D341Med (cell line): ENCODE data around the gene TMEM273.
A peak's percentile ranks its signal among the peaks of the same experiment; 100 is the strongest.

Source experiments
- DNase-seq: peaks from one replicate; pipeline ENCODE4 v3.0.0; 2012; ENCODE audit warnings: low spot score

Gene TMEM273

DNA sequence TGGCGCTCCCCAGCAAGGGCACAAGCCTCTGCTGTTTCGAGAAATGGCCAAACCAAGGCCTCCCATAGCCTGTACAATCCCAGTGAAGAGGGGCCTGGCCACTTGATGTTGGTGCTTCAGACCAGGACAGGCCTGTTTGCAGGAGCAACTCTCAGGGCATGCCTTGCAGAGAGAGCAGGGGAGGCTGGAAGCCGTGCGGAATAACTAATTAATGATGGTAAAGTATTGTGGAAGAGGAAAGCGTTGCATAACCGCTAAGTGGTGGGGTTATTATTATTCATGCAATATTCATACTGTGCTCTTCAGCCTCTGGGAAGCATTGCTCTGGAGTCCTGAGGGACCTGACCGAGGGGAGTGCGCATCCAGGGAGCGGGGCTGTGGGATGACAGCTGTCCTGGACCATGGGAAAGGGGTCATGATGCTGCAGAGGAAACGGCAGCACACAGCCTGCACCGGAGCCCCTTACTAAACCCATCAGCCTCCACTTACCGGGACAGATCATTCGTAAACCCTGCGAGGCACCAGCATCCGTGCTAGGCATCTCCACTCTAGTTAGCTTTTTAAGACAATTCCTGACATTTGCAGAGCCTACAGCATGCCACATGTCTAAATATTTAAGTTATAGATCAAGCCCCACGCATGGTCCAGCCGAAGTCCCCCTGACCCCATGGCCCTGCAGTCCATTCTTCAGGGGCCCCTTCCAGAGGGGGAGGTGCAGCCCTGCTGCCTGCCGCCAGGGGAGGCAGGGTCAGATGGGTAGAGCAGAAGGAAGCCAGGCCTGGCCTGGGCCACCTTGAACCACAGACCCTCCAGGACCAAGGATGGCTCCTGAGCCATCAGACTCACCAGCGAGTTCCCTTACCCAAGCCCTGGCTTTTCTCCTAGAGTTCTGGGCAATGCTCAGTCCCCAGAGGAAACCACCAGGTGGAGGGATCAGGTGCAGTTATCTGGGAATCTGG lies 11.6 kb downstream of the TMEM273 start:
- no peak for DNase-seq

- no peak for DNase-seq
These were observed 12.4 kb downstream of the TMEM273 start for GRCh38 chr10:49175587-49176309.

GRCh38 chr10:49174926-49175500 lies 13.2 kb downstream of the TMEM273 start:
- DNase-seq = no peak

- DNase-seq = no peak
These were observed 13.8 kb downstream of the TMEM273 start for GRCh38 chr10:49174261-49174925.

GRCh38 chr10:49173853-49174252 lies 14.3 kb downstream of the TMEM273 start:
- DNase-seq = no peak

DNA sequence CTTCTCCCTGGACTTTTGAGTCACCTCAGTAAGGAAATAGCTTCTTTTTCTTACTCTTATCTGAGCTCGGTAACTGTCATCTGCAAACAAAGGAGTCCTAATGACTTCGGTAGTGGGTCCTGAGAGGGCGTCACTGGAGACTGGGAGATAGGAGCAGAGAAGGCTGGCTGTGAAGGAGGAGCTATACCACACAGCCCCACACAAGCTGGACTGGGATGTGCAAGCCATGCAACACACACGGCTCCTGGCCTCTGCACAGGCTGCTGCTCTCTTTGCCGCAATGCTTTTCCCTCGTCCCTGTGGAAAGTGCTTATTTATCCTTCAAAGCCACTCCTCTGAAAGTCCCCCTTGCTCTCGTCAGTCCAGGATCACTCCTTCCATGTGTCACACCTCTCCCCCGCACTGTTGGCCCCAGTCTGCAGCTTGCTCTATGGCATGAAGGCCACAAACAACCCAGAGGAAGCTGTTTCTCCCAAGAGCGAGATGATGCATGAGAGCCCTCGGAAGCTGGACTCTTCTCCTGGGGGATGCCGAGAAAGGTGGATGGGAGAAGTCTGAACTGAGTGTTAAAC lies 14.9 kb downstream of the TMEM273 start:
- DNase-seq = no peak

GRCh38 chr10:49172777-49173132 lies 15.4 kb downstream of the TMEM273 start:
- DNase-seq = no peak

DNA sequence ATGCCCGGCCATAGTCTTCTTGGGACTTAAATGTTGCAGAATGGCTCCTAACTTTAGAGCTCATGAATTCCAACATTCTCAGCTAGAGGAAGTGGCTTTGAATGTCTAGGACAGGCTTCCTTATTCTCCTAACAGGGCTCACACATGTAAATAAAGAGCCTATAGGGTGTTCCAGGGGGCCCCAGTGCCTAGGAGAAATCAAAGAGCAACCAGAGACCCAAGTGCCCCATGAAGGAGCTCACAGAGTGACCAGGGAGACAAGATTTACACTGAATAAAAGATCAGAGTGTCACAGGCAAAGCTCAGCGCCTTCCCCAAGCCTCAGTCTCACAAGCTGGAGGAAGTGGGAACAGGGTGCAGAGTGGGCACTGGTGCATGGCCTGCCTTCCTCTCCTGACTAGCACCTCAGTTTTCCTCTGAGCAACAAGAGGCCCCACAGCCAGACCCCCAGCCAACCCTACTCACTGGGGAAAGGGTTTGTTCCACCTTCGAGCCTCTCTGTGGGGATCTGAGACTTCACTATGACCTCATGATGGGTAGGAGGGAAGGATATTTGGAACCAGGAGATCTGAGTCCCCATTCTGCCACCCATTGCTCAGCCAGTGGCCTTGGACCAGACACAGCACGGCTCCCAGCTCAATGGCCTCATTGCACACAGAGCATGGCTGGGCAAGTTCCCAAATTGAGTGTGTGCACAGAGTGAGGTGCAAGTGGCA lies 16.0 kb downstream of the TMEM273 start:
- peak; percentile 6 for DNase-seq

DNA sequence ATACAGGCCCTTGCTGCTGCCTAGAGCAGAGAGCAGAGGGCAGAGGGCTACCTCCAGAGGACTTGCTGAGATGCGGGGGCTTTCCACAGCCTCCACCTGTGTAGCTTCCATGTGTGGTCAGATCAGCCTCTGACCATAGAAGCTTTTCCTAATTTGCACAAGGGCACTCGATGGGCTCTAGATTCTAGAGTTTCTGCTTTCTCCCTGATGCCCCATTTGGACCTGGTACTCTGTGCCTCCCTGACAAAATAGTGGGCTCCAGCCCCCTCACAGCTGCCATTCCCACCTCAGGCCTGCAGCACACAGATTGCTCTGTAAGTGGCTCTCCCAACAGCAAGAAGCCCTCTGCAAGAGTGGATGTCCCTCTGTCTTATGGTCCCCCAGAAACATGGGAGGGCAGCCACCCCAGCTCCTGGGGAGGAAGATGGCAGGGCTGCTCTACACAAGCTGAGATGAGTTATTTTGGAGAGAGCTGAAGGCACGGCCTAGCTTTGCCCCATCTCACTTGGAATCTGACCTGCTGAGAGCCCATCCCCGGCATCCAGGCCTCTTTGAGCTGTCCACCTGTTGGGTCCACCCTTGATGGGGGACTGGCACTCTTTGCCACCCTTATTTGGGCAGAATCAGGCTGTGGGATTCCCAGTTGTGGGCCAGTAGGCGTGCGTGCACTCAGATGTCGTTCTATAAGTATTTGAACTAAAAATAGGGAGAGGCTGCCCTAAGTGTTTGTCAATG lies 16.7 kb downstream of the TMEM273 start:
- no peak for DNase-seq

DNA sequence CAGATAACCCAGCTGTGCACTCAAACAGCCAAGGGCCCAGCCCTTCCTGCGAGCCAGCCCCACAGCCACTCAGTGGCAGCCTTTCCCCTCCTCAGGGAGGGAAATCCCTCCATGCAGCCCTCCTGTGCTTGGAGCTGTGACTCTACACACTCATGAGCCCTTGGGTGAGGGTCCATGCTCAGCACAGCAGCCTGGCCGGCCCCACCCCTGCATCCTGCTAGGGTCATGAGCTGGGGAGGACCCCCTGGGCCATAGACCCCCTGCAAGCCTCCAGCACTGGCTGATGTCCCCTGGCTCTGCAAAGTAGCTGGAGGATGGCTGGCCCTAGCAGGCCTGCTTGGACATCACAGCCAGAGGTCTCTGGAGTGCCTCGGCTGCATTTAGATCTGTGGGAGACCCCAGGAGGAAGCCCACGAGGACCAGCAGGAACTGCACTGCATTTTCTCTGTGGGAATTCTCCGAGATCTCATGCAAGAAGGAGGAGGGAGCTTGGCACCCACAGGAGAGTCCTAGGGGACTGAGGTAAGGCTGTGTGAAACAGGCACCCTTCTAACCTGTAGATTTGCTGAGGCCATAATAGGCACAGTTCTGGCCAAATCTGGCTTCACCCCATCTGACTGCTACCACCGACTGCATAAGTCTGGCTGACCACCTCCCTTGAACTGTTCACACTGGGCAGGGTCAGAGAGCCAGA lies 17.4 kb downstream of the TMEM273 start:
- no peak for DNase-seq

DNA sequence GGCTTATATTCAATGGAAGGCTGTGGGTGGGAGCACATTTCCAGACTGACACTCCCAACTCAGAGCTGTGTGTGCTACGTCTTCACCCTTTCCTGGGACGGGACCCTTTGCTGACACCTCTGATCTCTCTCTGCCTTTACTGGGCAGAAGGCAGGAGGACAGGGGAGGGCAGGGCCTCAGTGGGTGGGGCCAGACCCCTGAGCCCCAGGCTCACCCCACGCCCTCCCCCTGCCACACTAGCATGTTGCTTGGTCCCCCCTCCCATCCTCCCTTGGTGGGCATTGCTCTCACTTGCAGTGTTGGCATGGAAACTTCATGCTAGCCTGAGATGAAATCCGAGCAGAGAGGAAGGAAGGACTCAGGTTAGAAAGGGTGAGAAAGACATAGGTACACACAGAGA lies 18.4 kb downstream of the TMEM273 start:
- peak; percentile 18 for DNase-seq

DNA sequence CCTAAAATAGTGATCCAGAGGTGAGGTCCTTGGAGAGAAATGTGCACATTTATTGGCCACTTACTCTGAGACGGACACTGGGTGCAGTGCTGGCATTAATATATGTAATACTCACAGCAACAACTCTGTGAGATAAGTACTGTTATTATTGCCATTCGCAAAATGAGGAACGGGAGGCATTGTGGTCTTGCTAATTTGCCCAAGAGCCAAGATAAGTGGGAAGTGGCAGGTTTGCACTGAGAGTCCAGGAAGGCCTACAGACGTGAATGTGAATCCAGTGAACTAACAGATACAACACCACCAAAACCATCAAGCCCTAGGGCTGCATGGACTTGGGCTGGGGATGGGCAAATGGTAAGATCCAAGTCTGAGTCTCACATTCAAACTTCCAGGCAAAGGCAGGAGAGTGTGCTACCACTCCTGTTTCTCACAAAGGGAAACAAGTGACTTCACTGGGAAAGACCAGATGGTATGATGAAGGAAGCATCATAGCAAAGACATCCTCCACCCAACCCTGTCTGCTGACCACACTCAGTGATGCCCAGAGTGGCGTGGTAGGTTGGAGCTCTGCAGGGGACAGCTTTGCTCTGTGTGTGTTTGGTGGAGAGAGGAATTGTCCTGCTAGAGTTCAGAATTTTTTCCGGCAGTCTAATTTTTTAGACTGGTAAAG lies 19.2 kb downstream of the TMEM273 start:
- DNase-seq = peak; percentile 10

DNA sequence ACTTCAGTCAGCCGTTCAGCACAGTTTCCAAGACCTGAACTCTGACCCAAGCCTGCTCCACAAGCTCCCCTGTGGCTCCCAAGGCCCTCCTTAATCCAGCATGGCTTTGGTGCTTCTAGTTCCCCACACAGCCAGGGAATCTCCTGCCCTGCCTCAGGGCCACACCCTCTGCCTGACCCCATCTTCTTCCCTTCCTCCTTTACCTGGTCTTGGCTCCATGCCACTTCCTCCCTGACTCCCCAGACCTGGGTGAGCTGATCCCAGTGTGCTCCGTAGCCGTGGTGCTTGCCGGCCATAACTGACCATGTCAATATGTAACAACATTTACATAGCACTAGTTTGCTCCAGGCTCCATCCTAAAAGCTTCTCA lies 20.0 kb downstream of the TMEM273 start:
- DNase-seq = no peak

- no peak for DNase-seq
These were observed 20.6 kb downstream of the TMEM273 start for GRCh38 chr10:49167425-49168170.

- no peak for DNase-seq
These were observed 21.4 kb downstream of the TMEM273 start for GRCh38 chr10:49166484-49167400.

DNA sequence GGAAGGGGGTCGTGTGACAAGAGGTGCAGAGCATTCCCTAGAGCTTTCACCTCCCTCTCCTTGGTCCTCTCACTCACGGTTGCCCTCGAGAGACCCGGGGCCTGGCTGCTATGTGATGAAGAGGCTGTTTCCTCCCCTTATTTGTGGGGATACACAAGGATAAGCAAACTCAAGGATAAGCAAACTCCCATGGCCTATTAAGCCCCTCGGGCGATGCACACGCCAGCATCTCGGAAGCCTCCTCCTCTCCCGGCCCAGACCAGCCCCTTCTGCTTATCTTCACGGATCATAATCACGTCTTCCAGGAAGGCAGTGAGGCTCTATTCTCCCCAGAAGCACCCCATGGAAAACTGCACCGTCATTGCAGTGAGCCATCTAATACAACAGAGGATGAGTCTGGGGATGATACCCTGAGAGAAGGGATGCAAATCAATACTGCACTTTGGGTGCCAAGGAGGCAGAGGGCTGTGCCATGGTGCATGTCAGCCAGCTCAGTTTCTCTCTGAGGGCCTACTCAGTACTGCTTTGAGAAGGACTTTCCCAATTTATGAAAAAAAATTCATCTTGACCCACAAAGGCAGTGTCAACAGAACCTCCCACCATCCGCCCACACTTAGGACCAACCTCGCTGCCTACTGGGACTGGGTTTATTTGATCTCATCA lies 22.2 kb downstream of the TMEM273 start:
- DNase-seq = no peak

DNA sequence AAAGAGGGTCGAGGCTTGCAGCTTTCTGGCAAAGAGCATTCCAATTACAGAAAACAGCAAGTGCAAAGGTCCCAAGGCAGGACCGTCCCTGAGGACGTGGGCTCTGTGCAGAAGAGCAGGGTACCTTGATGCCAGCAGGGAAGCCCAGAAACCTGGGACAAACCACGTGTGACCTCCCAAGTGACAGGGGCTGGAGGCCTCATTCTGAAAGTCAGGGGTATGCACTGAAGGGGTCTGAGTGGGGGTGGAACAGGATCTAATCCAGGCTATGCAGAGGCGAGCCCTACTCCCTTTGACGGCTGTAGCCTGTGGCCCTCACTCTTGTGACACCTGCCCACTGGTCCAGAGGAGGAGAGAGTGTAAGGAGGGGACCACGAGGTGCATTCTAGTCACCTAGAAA lies 22.9 kb downstream of the TMEM273 start:
- DNase-seq = no peak
